Thyroid gland (tissue), 4 donors: Measurements from ENCODE around the gene ATP6V1C2.
"Not testable (repeated sequence)": the region's sequence is repeated elsewhere in the genome, so short reads cannot be mapped to it uniquely, and the experiment has no call there.

Source experiments
- CTCF ChIP-seq, 6 experiments: fragments of 200-600 bp in 3 of 6; fragments of 450-650 bp in 3 of 6; sonication (generic) in 3 of 6; IDR thresholded peaks; one replicate each; pipeline ENCODE4 v1.5.1; 2016 to 2019; ENCODE audit warnings: antibody characterized with exemption in 6 of 6, mild to moderate bottlenecking in 2 of 6, inconsistent platforms in 1 of 6, moderate library complexity in 1 of 6
- POLR2A ChIP-seq, 2 donors: fragments of 450-650 bp; IDR thresholded peaks; one replicate each; pipeline ENCODE4 v1.6.1; 2017; ENCODE audit warnings: antibody characterized with exemption in 2 of 2, mild to moderate bottlenecking in 2 of 2, moderate library complexity in 1 of 2

- TF ChIP-seq CTCF, POLR2A (IDR thresholded peaks at IDR 0.05): not testable (repeated sequence)
Measured at GRCh38 chr2:10818305-10818704, 96.9 kb downstream of the ATP6V1C2 start.
